LNCAP (cell line): ENCODE data around the gene DOCK1.

Experiments used
- TF ChIP-seq, protein P1 (sequence below): fragments of 450-650 bp; IDR thresholded peaks from 2 replicates; pipeline ENCODE4 v1.5.1; 2017; ENCODE audit warnings: mild to moderate bottlenecking

The DOCK1 gene

DNA sequence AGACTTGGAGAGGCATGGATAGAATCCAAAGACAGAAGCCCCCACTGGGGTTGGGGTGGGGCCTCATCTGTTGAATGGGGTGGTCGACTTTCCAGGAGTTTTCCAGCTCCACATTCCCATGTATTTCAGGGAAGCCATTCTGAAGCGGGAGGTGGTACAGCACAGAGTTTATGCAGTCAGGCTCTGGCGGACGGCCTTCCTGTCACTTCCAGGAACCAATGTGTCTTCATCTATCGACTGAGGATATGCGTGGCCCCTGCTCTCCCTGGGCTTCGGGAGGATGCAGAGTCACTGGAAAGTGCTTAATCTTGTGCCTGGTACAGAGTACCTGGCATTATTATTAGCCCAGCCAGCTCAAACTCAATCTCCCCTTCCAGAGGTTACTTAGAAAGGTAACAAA is 26.3 kb downstream of the DOCK1 start:
- TF ChIP-seq, protein P1, sequence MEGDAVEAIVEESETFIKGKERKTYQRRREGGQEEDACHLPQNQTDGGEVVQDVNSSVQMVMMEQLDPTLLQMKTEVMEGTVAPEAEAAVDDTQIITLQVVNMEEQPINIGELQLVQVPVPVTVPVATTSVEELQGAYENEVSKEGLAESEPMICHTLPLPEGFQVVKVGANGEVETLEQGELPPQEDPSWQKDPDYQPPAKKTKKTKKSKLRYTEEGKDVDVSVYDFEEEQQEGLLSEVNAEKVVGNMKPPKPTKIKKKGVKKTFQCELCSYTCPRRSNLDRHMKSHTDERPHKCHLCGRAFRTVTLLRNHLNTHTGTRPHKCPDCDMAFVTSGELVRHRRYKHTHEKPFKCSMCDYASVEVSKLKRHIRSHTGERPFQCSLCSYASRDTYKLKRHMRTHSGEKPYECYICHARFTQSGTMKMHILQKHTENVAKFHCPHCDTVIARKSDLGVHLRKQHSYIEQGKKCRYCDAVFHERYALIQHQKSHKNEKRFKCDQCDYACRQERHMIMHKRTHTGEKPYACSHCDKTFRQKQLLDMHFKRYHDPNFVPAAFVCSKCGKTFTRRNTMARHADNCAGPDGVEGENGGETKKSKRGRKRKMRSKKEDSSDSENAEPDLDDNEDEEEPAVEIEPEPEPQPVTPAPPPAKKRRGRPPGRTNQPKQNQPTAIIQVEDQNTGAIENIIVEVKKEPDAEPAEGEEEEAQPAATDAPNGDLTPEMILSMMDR = no peak

DNA sequence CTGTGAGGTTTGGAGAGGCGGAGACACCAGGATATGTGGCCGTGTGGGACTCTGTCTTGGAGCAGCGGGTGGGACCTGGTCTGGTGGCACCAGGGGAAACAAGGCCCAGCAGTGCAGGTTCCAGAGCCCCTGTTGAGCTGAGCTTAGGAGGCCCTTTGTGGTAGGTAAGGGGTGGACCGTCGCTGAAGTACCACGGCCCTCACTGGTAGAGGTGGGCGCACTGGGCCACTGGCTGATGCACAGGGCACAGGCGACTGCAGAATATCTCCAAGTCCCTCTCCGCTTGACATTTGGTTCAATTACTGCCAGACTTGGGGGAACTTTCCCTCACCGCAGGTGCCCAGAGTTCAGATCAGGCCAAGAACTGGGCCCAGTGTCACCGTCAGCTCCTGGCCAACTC is 27.3 kb downstream of the DOCK1 start:
- TF ChIP-seq, protein P1 = no peak

DNA sequence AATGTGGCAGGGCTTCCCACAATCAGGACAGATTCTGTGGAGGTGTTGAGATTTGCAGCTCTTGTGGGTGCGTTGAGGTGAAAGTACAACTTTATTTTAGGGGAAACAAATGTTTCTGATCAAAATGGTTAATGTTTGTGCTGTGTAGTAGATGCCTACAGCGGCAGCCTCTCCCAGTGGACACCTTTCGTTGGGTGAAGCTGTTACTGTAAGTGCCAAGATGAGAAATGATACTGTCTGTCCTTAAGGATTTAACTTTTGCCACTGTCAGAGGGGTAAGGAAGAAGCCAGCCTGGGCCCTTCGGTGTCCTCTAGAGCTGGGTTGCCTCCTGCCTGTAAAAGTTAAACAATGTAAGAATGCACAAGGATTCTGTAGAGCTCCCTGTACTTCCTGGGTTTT is 27.9 kb downstream of the DOCK1 start:
- TF ChIP-seq, protein P1 = no peak

DNA sequence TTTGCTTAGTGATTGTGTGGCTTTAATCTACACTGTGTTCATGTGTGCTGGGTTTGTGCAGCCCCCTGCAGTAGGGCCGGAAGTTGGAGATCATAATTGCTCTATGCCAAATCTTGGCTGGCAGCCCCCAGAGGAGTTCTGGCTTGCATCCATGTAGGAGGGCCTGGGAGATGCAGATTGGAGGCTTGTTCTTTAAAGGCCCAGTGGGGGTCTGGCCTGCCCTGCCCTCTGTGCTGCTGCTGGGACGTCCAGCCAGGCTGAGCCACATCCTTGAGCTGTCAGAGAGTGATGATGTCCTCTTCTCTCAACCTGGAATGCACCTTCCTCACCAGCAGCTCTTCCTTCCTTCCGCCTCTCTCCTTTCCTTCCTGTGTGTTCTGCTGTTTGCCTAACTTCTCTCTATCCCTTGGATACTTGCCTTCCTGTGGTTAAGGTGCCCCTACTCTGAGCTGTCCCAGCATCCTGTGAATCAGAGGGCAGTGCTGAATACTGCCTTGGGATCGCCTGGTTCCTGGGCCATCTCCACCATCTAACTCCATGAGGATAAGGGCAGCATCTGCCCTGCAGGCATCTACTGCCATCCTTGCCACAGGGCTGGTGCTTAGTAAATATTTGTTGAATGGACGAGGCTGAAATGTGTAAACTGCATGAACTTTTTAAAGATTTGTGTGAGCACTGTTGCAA is 30.2 kb downstream of the DOCK1 start:
- TF ChIP-seq, protein P1 = no peak

DNA sequence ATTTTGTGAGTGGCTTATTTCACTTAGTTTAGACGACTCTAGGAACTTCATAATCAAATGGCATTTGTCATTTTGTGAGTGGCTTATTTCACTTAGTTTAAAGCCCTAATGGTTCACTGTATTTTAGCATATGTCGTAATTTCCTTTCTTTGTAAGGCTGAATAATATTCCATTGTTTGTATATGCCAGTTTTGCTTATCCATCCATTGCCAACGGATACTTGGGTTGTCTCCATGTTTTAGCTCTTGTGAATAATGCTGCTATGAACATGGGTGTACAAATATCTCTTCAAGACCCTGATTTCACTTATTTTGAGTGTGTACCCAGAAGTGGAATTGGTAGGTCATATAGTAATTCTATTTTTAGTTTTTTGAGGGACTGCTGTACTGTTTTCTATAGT is 31.8 kb downstream of the DOCK1 start:
- TF ChIP-seq, protein P1 = no peak

GRCh38 chr10:126939706-126940105 is 34.5 kb downstream of the DOCK1 start:
- TF ChIP-seq, protein P1 = no peak

GRCh38 chr10:126940670-126941310 is 35.6 kb downstream of the DOCK1 start:
- TF ChIP-seq, protein P1 = no peak
